NCI-H187 treated with DMSO at 0.1 percent for 48 hours (cell line): ENCODE results near the gene ANO7.

Experiments
- DNase-seq: peaks from one replicate; lab custom pipeline; 2025; lab: John Stamatoyannopoulos, UW

ANO7 gene

GRCh38 chr2:241157841-241158545 lies 30.5 kb upstream of the ANO7 start:
- DNase-seq, result no peak

- no peak for DNase-seq
Measured at GRCh38 chr2:241158546-241158900, 30.0 kb upstream of the ANO7 start.

- DNase-seq, result no peak
Measured at GRCh38 chr2:241159116-241159515, 29.4 kb upstream of the ANO7 start.

- no peak for DNase-seq
Measured at GRCh38 chr2:241160318-241160717, 28.2 kb upstream of the ANO7 start.

- DNase-seq, result no peak
Measured at GRCh38 chr2:241161646-241162281, 26.7 kb upstream of the ANO7 start.

- no peak for DNase-seq
Measured at GRCh38 chr2:241163601-241164118, 24.8 kb upstream of the ANO7 start.

GRCh38 chr2:241168366-241168765 lies 20.1 kb upstream of the ANO7 start:
- no peak for DNase-seq

- DNase-seq, result no peak
Measured at GRCh38 chr2:241173557-241173956, 14.9 kb upstream of the ANO7 start.

GRCh38 chr2:241177526-241178334 lies 10.7 kb upstream of the ANO7 start:
- no peak for DNase-seq

GRCh38 chr2:241178961-241179360 lies 9.5 kb upstream of the ANO7 start:
- DNase-seq, result no peak

- DNase-seq, result no peak
Measured at GRCh38 chr2:241179899-241180298, 8.6 kb upstream of the ANO7 start.

GRCh38 chr2:241180495-241180894 lies 8.0 kb upstream of the ANO7 start:
- DNase-seq, result no peak

GRCh38 chr2:241182126-241182525 lies 6.4 kb upstream of the ANO7 start:
- DNase-seq, result no peak

GRCh38 chr2:241182531-241183133 lies 5.8 kb upstream of the ANO7 start:
- no peak for DNase-seq

GRCh38 chr2:241183221-241183620 lies 5.3 kb upstream of the ANO7 start:
- no peak for DNase-seq

- DNase-seq, result no peak
Measured at GRCh38 chr2:241184901-241185300, 3.6 kb upstream of the ANO7 start.

GRCh38 chr2:241185961-241186360 lies 2.5 kb upstream of the ANO7 start:
- DNase-seq, result no peak

- no peak for DNase-seq
Measured at GRCh38 chr2:241187101-241187917, 1.2 kb upstream of the ANO7 start.

- no peak for DNase-seq
Measured at GRCh38 chr2:241187918-241188234, 601 bp upstream of the ANO7 start.

GRCh38 chr2:241189093-241189855 lies 797 bp downstream of the ANO7 start:
- no peak for DNase-seq

- DNase-seq, result no peak
Measured at GRCh38 chr2:241189856-241190201, 1.4 kb downstream of the ANO7 start.
